Loucy (cell line): Measurements from ENCODE around the gene ARHGAP10.

ENCODE experiments used
- H2AFZ ChIP-seq: fragments of 200-600 bp; sonication (generic); 2 replicates; pipeline ENCODE4 v1.6.0; 2016; ENCODE audit warnings: antibody characterized with exemption, mild to moderate bottlenecking, low read length, moderate library complexity
- H3F3A ChIP-seq: fragments of 200-600 bp; 2 replicates; pipeline ENCODE4 v1.6.0; 2016; ENCODE audit warnings: antibody characterized with exemption, low read depth, mild to moderate bottlenecking
- H3K27me3 ChIP-seq: fragments of 200-600 bp; sonication (generic); 2 replicates; pipeline ENCODE4 v1.6.1; 2014; ENCODE audit warnings: low read length, mild to moderate bottlenecking; ENCODE audit not compliant: insufficient read depth, poor library complexity, severe bottlenecking
- H3K36me3 ChIP-seq: fragments of 200-600 bp; sonication (generic); 2 replicates; pipeline ENCODE4 v1.6.1; 2016; ENCODE audit warnings: low read length; ENCODE audit not compliant: insufficient read depth
- H3K4me1 ChIP-seq: fragments of 200-600 bp; sonication (generic); 2 replicates; pipeline ENCODE4 v1.5.1; 2014; ENCODE audit warnings: low read length, mild to moderate bottlenecking; ENCODE audit not compliant: insufficient read depth, poor library complexity, severe bottlenecking
- H3K4me2 ChIP-seq: fragments of 200-600 bp; sonication (generic); 2 replicates; pipeline ENCODE4 v1.6.0; 2014; ENCODE audit warnings: antibody characterized with exemption, low read length, low read depth, mild to moderate bottlenecking; ENCODE audit not compliant: poor library complexity, severe bottlenecking
- H3K4me3 ChIP-seq: fragments of 200-600 bp; sonication (generic); 2 replicates; pipeline ENCODE4 v1.5.1; 2014; ENCODE audit warnings: low read length, mild to moderate bottlenecking, mixed read lengths; ENCODE audit not compliant: poor library complexity, severe bottlenecking
- H3K79me2 ChIP-seq: fragments of 200-600 bp; sonication (generic); 2 replicates; pipeline ENCODE4 v1.6.1; 2014; ENCODE audit warnings: low read length; ENCODE audit not compliant: insufficient read depth
- H3K9ac ChIP-seq: fragments of 200-600 bp; sonication (generic); 2 replicates; pipeline ENCODE4 v1.6.0; 2014; ENCODE audit warnings: mild to moderate bottlenecking, low read depth, low read length, moderate library complexity; ENCODE audit not compliant: poor library complexity, severe bottlenecking
- H3K9me2 ChIP-seq: fragments of 200-600 bp; sonication (generic); replicated peaks from 2 replicates; pipeline ENCODE4 v1.6.1; 2016; ENCODE audit warnings: low read depth, low read length, mixed read lengths
- H3K9me3 ChIP-seq: fragments of 200-600 bp; sonication (generic); 2 replicates; pipeline ENCODE4 v1.6.1; 2014; ENCODE audit warnings: mild to moderate bottlenecking, antibody characterized with exemption, low read length, low read depth; ENCODE audit not compliant: insufficient read depth
- H4K20me1 ChIP-seq: fragments of 200-600 bp; sonication (generic); 2 replicates; pipeline ENCODE4 v1.6.0; 2014; ENCODE audit warnings: antibody characterized with exemption, low read length, mild to moderate bottlenecking; ENCODE audit not compliant: insufficient read depth, poor library complexity, severe bottlenecking
- EZH2phosphoT487 ChIP-seq: fragments of 200-600 bp; IDR thresholded peaks from 2 replicates; pipeline ENCODE4 v1.6.1; 2018; ENCODE audit warnings: antibody characterized with exemption, mild to moderate bottlenecking, moderate library complexity, borderline replicate concordance
- TF ChIP-seq, protein P1 (sequence below): fragments of 200-600 bp; sonication (generic); conservative IDR thresholded peaks from 2 replicates; pipeline ENCODE4 v1.5.1; 2014; ENCODE audit warnings: mild to moderate bottlenecking, antibody characterized with exemption, low read length

The ARHGAP10 gene

DNA sequence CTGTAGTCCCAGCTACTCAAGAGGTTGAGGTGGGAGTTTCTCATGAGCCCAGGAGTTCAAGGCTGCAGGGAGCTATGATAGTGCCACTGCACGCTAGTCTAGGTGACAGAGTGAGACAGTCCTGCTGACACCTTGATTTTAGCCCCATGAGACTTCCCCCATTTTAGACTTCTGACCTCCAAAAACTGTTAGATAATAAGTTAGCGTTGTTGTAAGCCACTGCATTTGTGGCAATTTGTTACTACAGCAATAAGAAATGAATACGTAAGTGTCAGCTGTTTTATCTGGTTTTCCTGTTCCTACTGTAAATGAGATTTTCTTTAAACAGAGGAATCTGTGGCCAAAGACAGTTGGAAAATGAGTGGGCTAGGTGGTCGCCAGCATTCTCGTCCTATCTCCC is 83.9 kb downstream of the ARHGAP10 start:
- Histone ChIP-seq H3K36me3 (no peaks in the 10 kb centered on the region), H3K9ac (no peak overlapping the region), H2AFZ (no peak overlapping the region), H3K9me2 (no peaks in the 10 kb centered on the region), H3K9me3 (no peaks in the 10 kb centered on the region), H3K4me2 (peak overlapping the region; percentile 70), H4K20me1 (no peaks in the 10 kb centered on the region), H3K4me1 (peaks cover 61% of the 10 kb centered on the region), H3F3A (no peaks in the 10 kb centered on the region), H3K79me2 (peaks cover 49% of the 10 kb centered on the region), H3K27me3 (no peaks in the 10 kb centered on the region), H3K4me3 (peak overlapping the region; percentile 4)
- TF ChIP-seq EZH2phosphoT487 = no peak

DNA sequence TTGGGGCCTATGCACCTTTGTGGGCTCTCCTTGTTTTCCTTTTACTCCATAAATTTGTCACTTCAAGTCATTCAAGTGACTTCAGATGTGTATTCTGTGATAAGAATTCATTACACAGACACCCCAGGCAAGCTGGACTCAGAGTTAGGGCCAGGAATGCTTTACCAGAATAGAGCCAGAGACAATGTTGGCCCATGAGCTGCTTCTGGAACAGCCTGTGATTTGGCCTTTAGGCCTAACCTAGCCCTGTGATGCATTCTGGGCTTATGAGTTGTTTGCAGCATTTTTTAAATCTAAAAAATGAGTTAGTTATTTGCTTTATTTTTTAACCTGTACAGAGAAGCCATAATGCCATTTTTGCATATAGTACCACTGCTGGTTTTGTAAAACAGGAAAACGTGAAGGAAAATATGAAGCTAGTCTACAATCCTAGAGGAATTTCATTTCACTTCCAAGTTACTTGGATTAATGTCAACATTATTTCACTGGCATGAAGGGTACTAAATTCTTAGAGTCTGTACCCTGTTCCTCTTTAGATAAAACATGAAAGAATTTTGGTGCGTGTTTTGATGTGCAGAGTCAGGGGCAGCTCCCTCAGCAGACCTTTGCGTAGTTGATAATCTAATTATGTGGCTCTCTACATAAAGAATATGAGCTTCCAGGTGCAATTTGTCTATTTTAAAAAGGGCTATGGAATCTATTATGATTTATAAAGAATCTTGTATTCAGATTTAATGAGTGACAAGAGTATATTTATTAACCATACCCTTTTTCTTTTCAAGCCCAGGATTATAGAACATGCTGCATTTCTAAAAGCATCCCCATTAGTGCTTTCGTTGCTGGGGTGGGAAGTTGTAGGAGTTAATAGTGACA is 84.7 kb downstream of the ARHGAP10 start:
- TF ChIP-seq, protein P1, sequence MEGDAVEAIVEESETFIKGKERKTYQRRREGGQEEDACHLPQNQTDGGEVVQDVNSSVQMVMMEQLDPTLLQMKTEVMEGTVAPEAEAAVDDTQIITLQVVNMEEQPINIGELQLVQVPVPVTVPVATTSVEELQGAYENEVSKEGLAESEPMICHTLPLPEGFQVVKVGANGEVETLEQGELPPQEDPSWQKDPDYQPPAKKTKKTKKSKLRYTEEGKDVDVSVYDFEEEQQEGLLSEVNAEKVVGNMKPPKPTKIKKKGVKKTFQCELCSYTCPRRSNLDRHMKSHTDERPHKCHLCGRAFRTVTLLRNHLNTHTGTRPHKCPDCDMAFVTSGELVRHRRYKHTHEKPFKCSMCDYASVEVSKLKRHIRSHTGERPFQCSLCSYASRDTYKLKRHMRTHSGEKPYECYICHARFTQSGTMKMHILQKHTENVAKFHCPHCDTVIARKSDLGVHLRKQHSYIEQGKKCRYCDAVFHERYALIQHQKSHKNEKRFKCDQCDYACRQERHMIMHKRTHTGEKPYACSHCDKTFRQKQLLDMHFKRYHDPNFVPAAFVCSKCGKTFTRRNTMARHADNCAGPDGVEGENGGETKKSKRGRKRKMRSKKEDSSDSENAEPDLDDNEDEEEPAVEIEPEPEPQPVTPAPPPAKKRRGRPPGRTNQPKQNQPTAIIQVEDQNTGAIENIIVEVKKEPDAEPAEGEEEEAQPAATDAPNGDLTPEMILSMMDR = no peak
- no peak for TF ChIP-seq EZH2phosphoT487
- Histone ChIP-seq H3K36me3 (no peaks in the 10 kb centered on the region), H3K9ac (no peak overlapping the region), H3K9me2 (no peaks in the 10 kb centered on the region), H3K4me2 (peak overlapping the region; percentile 70), H3F3A (no peaks in the 10 kb centered on the region), H3K4me3 (peak overlapping the region; percentile 4), H4K20me1 (no peaks in the 10 kb centered on the region), H3K79me2 (peaks cover 51% of the 10 kb centered on the region), H3K27me3 (no peaks in the 10 kb centered on the region), H2AFZ (no peak overlapping the region), H3K4me1 (peaks cover 61% of the 10 kb centered on the region), H3K9me3 (no peaks in the 10 kb centered on the region)

DNA sequence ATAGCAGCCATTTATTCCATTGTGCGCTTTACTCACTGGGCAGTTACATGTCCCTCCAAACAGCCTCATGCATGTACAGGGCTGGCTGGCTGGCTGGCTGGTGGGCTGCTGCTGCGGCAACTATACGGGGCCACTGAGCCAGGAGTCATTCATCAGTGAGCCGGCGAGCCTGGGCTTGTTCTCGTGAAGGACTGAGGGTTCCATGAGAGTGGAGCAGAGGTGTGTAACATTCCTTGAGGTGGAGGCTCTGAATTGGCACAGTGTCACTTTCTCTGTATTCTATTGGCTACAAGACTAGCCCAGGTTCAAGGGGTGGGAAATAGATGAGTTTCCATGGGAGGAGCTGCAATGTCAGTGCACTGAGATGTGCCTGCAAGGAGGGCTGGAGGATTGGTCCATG is 89.1 kb downstream of the ARHGAP10 start:
- no peaks in the 10 kb centered on the region for H4K20me1 ChIP-seq
- peaks cover 19% of the 10 kb centered on the region for H3K79me2 ChIP-seq
- H3F3A ChIP-seq = no peaks in the 10 kb centered on the region
- peaks cover 32% of the 10 kb centered on the region for H3K4me1 ChIP-seq
- peaks cover 10% of the 10 kb centered on the region; the same call in 1 of the 2 replicates for H3K36me3 ChIP-seq
- TF ChIP-seq, protein P1 = no peak
- no peak for TF ChIP-seq EZH2phosphoT487
- H3K4me2 ChIP-seq = peak overlapping the region; percentile 62
- H3K27me3 ChIP-seq = no peaks in the 10 kb centered on the region
- peak overlapping the region; percentile 23 for H3K4me3 ChIP-seq
- peak overlapping the region; percentile 38; the same call in 1 of the 2 replicates for H2AFZ ChIP-seq
- no peaks in the 10 kb centered on the region for H3K9me2 ChIP-seq
- H3K9ac ChIP-seq = peak overlapping the region; percentile 56
- H3K9me3 ChIP-seq = no peaks in the 10 kb centered on the region
